ENCODE measurements around the gene SLC25A44. TPM values are rescaled to one million over a fixed set of nuclear protein-coding genes. Genes with fewer than 3 reads are reported as not detected.
A peak's percentile ranks its signal among the peaks of the same experiment; 100 is the strongest.

SLC25A44 gene
- total and polyA plus RNA-seq, 2 experiments from 2014 or later, result 14.3 to 15.4 TPM

DNA sequence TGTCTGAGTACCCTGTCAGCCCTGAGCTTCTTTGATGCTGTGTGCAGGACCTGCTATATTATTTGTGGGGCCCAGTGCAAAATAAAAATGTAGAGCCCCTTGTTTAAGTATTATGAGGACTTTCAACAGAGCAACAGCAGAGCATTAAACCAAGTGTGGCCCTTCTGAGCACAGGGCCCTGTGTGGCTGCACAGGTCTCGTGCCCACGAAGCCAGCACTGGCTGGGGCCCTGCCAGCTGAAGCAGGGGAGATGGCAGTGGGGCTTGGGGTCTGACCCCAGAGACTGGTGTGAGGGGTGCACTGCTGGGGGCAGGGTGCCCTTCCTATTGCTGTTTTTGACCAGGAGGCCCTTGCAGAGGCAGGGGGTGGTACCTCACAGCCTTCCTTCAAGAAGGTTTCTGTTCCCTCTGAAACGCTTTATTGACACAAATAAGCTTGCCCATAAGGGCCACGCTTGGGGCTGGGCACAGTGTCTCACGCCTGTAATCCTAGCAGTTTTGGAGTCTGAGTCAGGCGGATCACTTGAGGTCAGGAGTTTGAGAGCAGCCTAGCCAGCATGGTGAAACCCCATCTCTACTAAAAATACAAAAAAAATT lies 42.7 kb upstream of the SLC25A44 start:
- H4K20me1 ChIP-seq (ENCODE audit: insufficient read depth), result no peaks in the 10 kb centered on the region
- 37 to 41% methylated on average over 6 of the region's 6 CpGs for WGBS, 2 experiments (ENCODE audit: low coverage in 1 of 2, low lambda C conversion rate in 2 of 2, missing lambda C conversion rate in 2 of 2)
- H3K4me1 ChIP-seq (ENCODE audit: insufficient read depth), result peaks cover 21% of the 10 kb centered on the region
- peak overlapping the region; percentile 34; the same call in 1 of the 2 replicates for H3K27ac ChIP-seq
- H3K36me3 ChIP-seq (ENCODE audit: low read depth), result no peaks in the 10 kb centered on the region
- 0 out of 2 replicates have a peak, but pooled peaks cover 4% of the 10 kb centered on the region for H3F3A ChIP-seq (ENCODE audit: insufficient read depth)
- H3K9me2 ChIP-seq (ENCODE audit: insufficient read depth), result no peaks in the 10 kb centered on the region
- H3K9ac ChIP-seq, result 0 out of 2 replicates have a peak overlapping the region, but pooled peaks have one; percentile 20
- TF ChIP-seq EZH2 (IDR thresholded peaks at IDR 0.05; ENCODE audit: insufficient read depth, poor library complexity, severe bottlenecking), result no peak
- no peak for TF ChIP-seq EZH2phosphoT487 (IDR thresholded peaks at IDR 0.05; ENCODE audit: insufficient read depth, low read depth)
- H3K4me3 ChIP-seq, result no peak overlapping the region
- H3K9me3 ChIP-seq (ENCODE audit: low read depth), result no peaks in the 10 kb centered on the region
- H2AFZ ChIP-seq, result no peak overlapping the region
- in situ Hi-C loops (cut with MboI), result no loop called here
- no peak overlapping the region for H3K4me2 ChIP-seq (ENCODE audit: unreplicated experiment)
- H3K79me2 ChIP-seq (ENCODE audit: insufficient read depth), result no peaks in the 10 kb centered on the region
- H3K27me3 ChIP-seq (replicated peaks; ENCODE audit: insufficient read depth), result no peaks in the 10 kb centered on the region
- peak; percentile 87 for DNase-seq

DNA sequence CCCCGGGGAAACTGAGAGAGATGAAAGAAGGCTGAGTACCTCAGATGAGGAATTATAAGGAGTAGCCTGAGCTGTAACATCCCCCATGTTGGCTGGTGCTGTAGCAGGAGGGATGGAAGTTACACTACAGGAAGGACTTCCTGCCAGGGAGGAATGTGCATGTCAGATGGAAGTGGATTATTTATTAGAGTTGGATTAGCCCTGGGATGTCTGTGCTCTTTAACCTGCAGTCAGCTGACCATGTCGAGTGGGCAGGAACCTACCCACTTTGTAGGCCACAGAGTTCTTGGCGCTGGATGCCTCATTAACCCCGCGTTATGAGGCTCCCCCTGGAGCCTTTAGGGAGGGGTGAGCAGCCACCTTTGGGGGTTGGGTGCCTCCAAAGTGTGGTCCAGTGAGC lies 41.3 kb upstream of the SLC25A44 start:
- Histone ChIP-seq H3F3A (ENCODE audit: insufficient read depth) (no peaks in the 10 kb centered on the region), H2AFZ (no peak overlapping the region), H3K27ac (no peak overlapping the region), H3K27me3 (replicated peaks; ENCODE audit: insufficient read depth) (no peaks in the 10 kb centered on the region), H3K36me3 (ENCODE audit: low read depth) (no peaks in the 10 kb centered on the region), H3K4me3 (no peak overlapping the region), H4K20me1 (ENCODE audit: insufficient read depth) (no peaks in the 10 kb centered on the region), H3K79me2 (ENCODE audit: insufficient read depth) (no peaks in the 10 kb centered on the region), H3K4me2 (ENCODE audit: unreplicated experiment) (no peak overlapping the region), H3K9ac (no peak overlapping the region), H3K4me1 (ENCODE audit: insufficient read depth) (peaks cover 13% of the 10 kb centered on the region; the same call in 1 of the 2 replicates), H3K9me3 (ENCODE audit: low read depth) (no peaks in the 10 kb centered on the region), H3K9me2 (ENCODE audit: insufficient read depth) (no peaks in the 10 kb centered on the region)
- no peak for DNase-seq
- WGBS, 2 experiments (ENCODE audit: low coverage in 1 of 2, low lambda C conversion rate in 2 of 2, missing lambda C conversion rate in 2 of 2), result 75 to 82% methylated on average over 5 of the region's 5 CpGs
- TF ChIP-seq EZH2 (IDR thresholded peaks at IDR 0.05; ENCODE audit: insufficient read depth, poor library complexity, severe bottlenecking) (no peak), EZH2phosphoT487 (IDR thresholded peaks at IDR 0.05; ENCODE audit: insufficient read depth, low read depth) (no peak)
- in situ Hi-C loops (cut with MboI), result no loop called here

DNA sequence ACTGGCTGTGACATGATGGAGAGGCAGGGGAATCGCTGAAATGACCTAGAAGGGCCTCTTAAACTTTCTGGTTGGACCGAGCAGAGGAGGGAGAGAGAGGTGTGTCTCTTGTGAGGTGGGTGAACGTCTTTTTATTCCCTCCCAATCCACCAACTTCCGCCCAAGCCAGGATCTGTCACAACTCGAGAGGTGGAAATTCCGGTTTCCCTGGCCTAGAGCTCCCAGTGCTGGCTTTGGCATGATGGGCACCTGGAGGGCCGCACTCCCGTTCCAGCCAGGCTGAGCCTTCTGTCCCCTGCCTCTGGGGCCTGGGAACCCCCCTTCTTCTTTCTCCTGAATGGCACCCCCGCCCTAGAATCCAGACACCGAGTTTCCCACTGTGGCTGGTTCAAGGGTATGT lies 40.5 kb upstream of the SLC25A44 start, which contains the start of gene SEMA4A:
SEMA4A (plus strand) TSS at position 224 of the 400 bp plus-strand sequence. CDS start 994 bp downstream, outside the sequence.
- DNase-seq, result no peak
- Histone ChIP-seq H3K9me3 (ENCODE audit: low read depth) (no peaks in the 10 kb centered on the region), H3K4me2 (ENCODE audit: unreplicated experiment) (no peak within 1 kb of the TSS), H3K4me1 (ENCODE audit: insufficient read depth) (peaks cover 13% of the 10 kb centered on the region; the same call in 1 of the 2 replicates), H3K27me3 (replicated peaks; ENCODE audit: insufficient read depth) (no peaks in the 10 kb centered on the region), H3K27ac (no peak within 1 kb of the TSS), H3K36me3 (ENCODE audit: low read depth) (no peaks in the 10 kb centered on the region), H4K20me1 (ENCODE audit: insufficient read depth) (no peaks in the 10 kb centered on the region), H3K9ac (no peak within 1 kb of the TSS), H3K9me2 (ENCODE audit: insufficient read depth) (no peaks in the 10 kb centered on the region), H2AFZ (no peak within 1 kb of the TSS), H3K79me2 (ENCODE audit: insufficient read depth) (no peaks in the 10 kb centered on the region), H3F3A (ENCODE audit: insufficient read depth) (no peaks in the 10 kb centered on the region), H3K4me3 (no peak within 1 kb of the TSS)
- 89 to 91% methylated on average over 10 of the region's 10 CpGs for WGBS, 2 experiments (ENCODE audit: low coverage in 1 of 2, low lambda C conversion rate in 2 of 2, missing lambda C conversion rate in 2 of 2)
- in situ Hi-C loops (cut with MboI), result no loop called here
- TF ChIP-seq EZH2 (IDR thresholded peaks at IDR 0.05; ENCODE audit: insufficient read depth, poor library complexity, severe bottlenecking) (no peak), EZH2phosphoT487 (IDR thresholded peaks at IDR 0.05; ENCODE audit: insufficient read depth, low read depth) (no peak)

DNA sequence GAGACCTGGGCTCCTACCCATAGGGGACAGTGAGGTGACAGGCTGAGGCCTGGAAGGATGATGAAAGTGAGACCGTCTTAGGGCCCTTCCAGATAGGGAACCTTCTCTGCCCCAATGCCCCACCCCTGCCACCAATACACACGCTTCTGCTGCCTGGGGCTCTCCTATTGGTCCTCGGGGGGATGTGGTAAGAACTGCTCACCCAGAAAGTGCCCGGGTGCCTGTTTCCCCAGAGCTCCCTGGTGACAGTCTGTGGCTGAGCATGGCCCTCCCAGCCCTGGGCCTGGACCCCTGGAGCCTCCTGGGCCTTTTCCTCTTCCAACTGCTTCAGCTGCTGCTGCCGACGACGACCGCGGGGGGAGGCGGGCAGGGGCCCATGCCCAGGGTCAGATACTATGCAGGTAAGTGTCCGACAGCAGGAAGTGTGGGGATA lies 39.6 kb upstream of the SLC25A44 start:
- TF ChIP-seq EZH2phosphoT487 (IDR thresholded peaks at IDR 0.05; ENCODE audit: insufficient read depth, low read depth), result no peak
- no peak for TF ChIP-seq EZH2 (IDR thresholded peaks at IDR 0.05; ENCODE audit: insufficient read depth, poor library complexity, severe bottlenecking)
- Histone ChIP-seq H3K27me3 (replicated peaks; ENCODE audit: insufficient read depth) (no peaks in the 10 kb centered on the region), H3K9me3 (ENCODE audit: low read depth) (no peaks in the 10 kb centered on the region), H3K4me3 (no peak overlapping the region), H3K27ac (no peak overlapping the region), H3F3A (ENCODE audit: insufficient read depth) (no peaks in the 10 kb centered on the region), H3K36me3 (ENCODE audit: low read depth) (no peaks in the 10 kb centered on the region), H3K9ac (no peak overlapping the region), H3K9me2 (ENCODE audit: insufficient read depth) (no peaks in the 10 kb centered on the region), H2AFZ (no peak overlapping the region), H4K20me1 (ENCODE audit: insufficient read depth) (no peaks in the 10 kb centered on the region), H3K4me2 (ENCODE audit: unreplicated experiment) (no peak overlapping the region), H3K4me1 (ENCODE audit: insufficient read depth) (peaks cover 13% of the 10 kb centered on the region; the same call in 1 of the 2 replicates), H3K79me2 (ENCODE audit: insufficient read depth) (no peaks in the 10 kb centered on the region)
- in situ Hi-C loops (cut with MboI), result no loop called here
- WGBS, 2 experiments (ENCODE audit: low coverage in 1 of 2, low lambda C conversion rate in 2 of 2, missing lambda C conversion rate in 2 of 2), result 75 to 77% methylated on average over 9 to 11 of the region's 11 CpGs
- DNase-seq, result no peak
